SK-N-SH (cell line): Measurements from ENCODE around the gene TRAPPC3. TPM values are rescaled to one million over a fixed set of nuclear protein-coding genes. Genes with fewer than 3 reads are reported as not detected.
A peak's percentile ranks its signal among the peaks of the same experiment; 100 is the strongest.

Source experiments
- CTCF ChIA-PET: fragments of 300-600, 350-600 bp; formaldehyde crosslinking; extraction: SDS; loops from one replicate; lab custom pipeline; 2021; lab: Yijun Ruan, JAX
- POLR2A ChIA-PET: fragments of 350-600 bp; sonication (Branson Sonifier 250); formaldehyde crosslinking; extraction: SDS; loops from one replicate; lab custom pipeline; 2020; ENCODE audit warnings: antibody characterized with exemption, inconsistent platforms; lab: Yijun Ruan, JAX
- DNase-seq: peaks from one replicate; pipeline ENCODE4 v3.0.0; 2012
- H2AFZ ChIP-seq: fragments of 200-600 bp; sonication (generic); 2 replicates; pipeline ENCODE4 v1.8.1; 2016; ENCODE audit warnings: antibody characterized with exemption, mild to moderate bottlenecking, low read depth
- H3F3A ChIP-seq: fragments of 200-600 bp; sonication (generic); replicated peaks from 2 replicates; pipeline ENCODE3; 2016; ENCODE audit warnings: antibody characterized with exemption, mild to moderate bottlenecking; ENCODE audit not compliant: insufficient read depth
- H3K27ac ChIP-seq, 2 experiments: fragments of 200-500 bp in 1 of 2; fragments of 200-600 bp in 1 of 2; sonication (Bioruptor generic) in 1 of 2; sonication (generic), shearing (Covaris generic) in 1 of 2; 2 replicates each; pipeline versions ENCODE4 v1.5.1 to v1.6.1; 2014 to 2016; ENCODE audit warnings: low read depth in 2 of 2, inconsistent platforms in 1 of 2, low read length in 1 of 2, mild to moderate bottlenecking in 1 of 2, mixed read lengths in 1 of 2
- H3K27me3 ChIP-seq: fragments of 200-600 bp; sonication (generic), shearing (Covaris generic); 2 replicates; pipeline ENCODE4 v1.6.1; 2016; ENCODE audit warnings: mixed run types; ENCODE audit not compliant: insufficient read depth
- H3K36me3 ChIP-seq, 2 experiments: fragments of 200-500 bp in 1 of 2; fragments of 200-600 bp in 1 of 2; sonication (Bioruptor generic) in 1 of 2; sonication (generic) in 1 of 2; replicated peaks in 1 of 2; 2 replicates each; pipeline versions ENCODE3 to v1.5.1; 2014 to 2016; ENCODE audit warnings: low read length in 1 of 2, mild to moderate bottlenecking in 1 of 2; ENCODE audit not compliant: insufficient read depth in 2 of 2, control insufficient read depth in 1 of 2
- H3K4me1 ChIP-seq, 2 experiments: fragments of 200-500 bp in 1 of 2; fragments of 200-600 bp in 1 of 2; sonication (Bioruptor generic) in 1 of 2; sonication (generic), shearing (Covaris generic) in 1 of 2; 2 replicates each; pipeline versions ENCODE4 v1.5.1 to v1.6.1; 2014 to 2016; ENCODE audit warnings: low read depth in 1 of 2, low read length in 1 of 2, mixed run types in 1 of 2; ENCODE audit not compliant: insufficient read depth in 2 of 2, control insufficient read depth in 1 of 2
- H3K4me2 ChIP-seq: fragments of 200-600 bp; sonication (generic), shearing (Covaris generic); 2 replicates; pipeline ENCODE4 v1.6.1; 2017; ENCODE audit warnings: mixed run types
- H3K4me3 ChIP-seq, 2 experiments: fragments of 200-500 bp in 1 of 2; fragments of 200-600 bp in 1 of 2; sonication (Bioruptor generic) in 1 of 2; sonication (generic), shearing (Covaris generic) in 1 of 2; 2 replicates each; pipeline versions ENCODE4 v1.5.1 to v1.8.1; 2014 to 2016; ENCODE audit warnings: low read depth in 2 of 2, inconsistent platforms in 1 of 2, low read length in 1 of 2, mild to moderate bottlenecking in 1 of 2, mixed read lengths in 1 of 2, moderate library complexity in 1 of 2
- H3K79me2 ChIP-seq: fragments of 200-600 bp; sonication (generic); 2 replicates; pipeline ENCODE4 v1.8.1; 2017; ENCODE audit warnings: mild to moderate bottlenecking; ENCODE audit not compliant: insufficient read depth
- H3K9ac ChIP-seq: fragments of 200-600 bp; sonication (generic); 2 replicates; pipeline ENCODE4 v1.6.1; 2017; ENCODE audit warnings: mixed run types
- H3K9me2 ChIP-seq: fragments of 200-600 bp; sonication (generic); 2 replicates; pipeline ENCODE4 v1.6.1; 2017; ENCODE audit warnings: mixed run types
- H3K9me3 ChIP-seq: fragments of 200-600 bp; sonication (generic); 2 replicates; pipeline ENCODE4 v1.6.1; 2017; ENCODE audit warnings: mixed run types, mild to moderate bottlenecking, moderate library complexity
- H4K20me1 ChIP-seq: fragments of 200-600 bp; sonication (generic); 2 replicates; pipeline ENCODE4 v1.6.1; 2017; ENCODE audit warnings: mild to moderate bottlenecking, mixed run types; ENCODE audit not compliant: insufficient read depth
- ELF1 ChIP-seq: IDR thresholded peaks from 2 replicates; pipeline ENCODE4 v1.4.0; 2012
- EP300 ChIP-seq, 2 experiments: IDR thresholded peaks; 2 replicates each; pipeline versions ENCODE4 v1.4.0 to v1.6.1; 2012; ENCODE audit warnings: borderline replicate concordance in 1 of 2, low read depth in 1 of 2, low read length in 1 of 2
- EZH2phosphoT487 ChIP-seq: fragments of 200-600 bp; sonication (generic); IDR thresholded peaks from 2 replicates; pipeline ENCODE4 v1.6.1; 2017; ENCODE audit warnings: low read depth, mixed run types, mild to moderate bottlenecking, antibody characterized with exemption, moderate library complexity, borderline replicate concordance
- FOSL2 ChIP-seq: IDR thresholded peaks from 2 replicates; pipeline ENCODE4 v1.4.0; 2012; ENCODE audit warnings: low read depth, mild to moderate bottlenecking, moderate library complexity, borderline replicate concordance
- FOXJ3 ChIP-seq: sonication (generic); formaldehyde crosslinking; IDR thresholded peaks from 2 replicates; pipeline ENCODE4 v1.5.1; 2020; ENCODE audit warnings: mild to moderate bottlenecking, missing genetic modification reagents
- JUND ChIP-seq: IDR thresholded peaks from 2 replicates; pipeline ENCODE4 v1.4.0; 2012
- MXI1 ChIP-seq: IDR thresholded peaks from 2 replicates; pipeline ENCODE4 v1.6.1; 2012; ENCODE audit warnings: mild to moderate bottlenecking, low read depth, low read length, improper control_type of control experiment
- NFIC ChIP-seq: IDR thresholded peaks from 2 replicates; pipeline ENCODE4 v1.4.0; 2012; ENCODE audit warnings: borderline replicate concordance
- NRF1 ChIP-seq: IDR thresholded peaks from 2 replicates; pipeline ENCODE4 v1.6.1; 2012; ENCODE audit warnings: low read depth, mild to moderate bottlenecking, low read length
- PBX3 ChIP-seq: IDR thresholded peaks from 2 replicates; pipeline ENCODE4; 2012
- RAD21 ChIP-seq: IDR thresholded peaks from 2 replicates; pipeline ENCODE4 v1.6.1; 2012; ENCODE audit warnings: mild to moderate bottlenecking, low read length
- REST ChIP-seq: IDR thresholded peaks from 2 replicates; pipeline ENCODE4 v1.6.1; 2012; ENCODE audit warnings: mild to moderate bottlenecking, low read depth, low read length, moderate library complexity
- RXRA ChIP-seq: IDR thresholded peaks from 2 replicates; pipeline ENCODE4 v1.4.0; 2012; ENCODE audit warnings: low read depth, mild to moderate bottlenecking, borderline replicate concordance
- SIN3A ChIP-seq: IDR thresholded peaks from 2 replicates; pipeline ENCODE4 v1.6.1; 2012; ENCODE audit warnings: low read depth, mild to moderate bottlenecking, low read length, moderate library complexity, borderline replicate concordance
- TAF1 ChIP-seq: IDR thresholded peaks from 2 replicates; pipeline ENCODE4 v1.6.1; 2012; ENCODE audit warnings: low read depth, mild to moderate bottlenecking, low read length, moderate library complexity, borderline replicate concordance
- TCF12 ChIP-seq: IDR thresholded peaks from 2 replicates; pipeline ENCODE4 v1.4.0; 2012
- USF1 ChIP-seq: IDR thresholded peaks from 2 replicates; pipeline ENCODE4 v1.4.0; 2012; ENCODE audit warnings: low read depth, borderline replicate concordance
- USF2 ChIP-seq: fragments of 150-350 bp; IDR thresholded peaks from 2 replicates; pipeline ENCODE4 v1.6.1; 2017; ENCODE audit warnings: antibody characterized with exemption, low read length, low read depth, borderline replicate concordance
- YY1 ChIP-seq: IDR thresholded peaks from 2 replicates; pipeline ENCODE4 v1.4.0; 2012; ENCODE audit warnings: low read depth, mild to moderate bottlenecking
- WGBS: methylation state at CpG from one replicate; pipeline ENCODE4 v1.1.6; 2017; ENCODE audit warnings: low lambda C conversion rate; 5-methylcytosine and 5-hydroxymethylcytosine counted together
- polyA plus RNA-seq, 3 experiments: library from polyadenylated mRNA; depleted of rRNA; stranded (reverse); fragments of >200 nt; gene quantifications; 2 replicates each; pipeline ENCODE4 v1.2.3, GENCODE V29; 2012
- TF ChIP-seq, protein P1 (sequence below): fragments of 150-350 bp; IDR thresholded peaks from 2 replicates; pipeline ENCODE4 v1.6.1; 2016; ENCODE audit warnings: mild to moderate bottlenecking, low read depth, low read length

The TRAPPC3 gene
- polyA plus RNA-seq, 1 of the 3 experiments (the other 2 are of a cell fraction), result 149 TPM

- no peak overlapping the region for H3K4me3 ChIP-seq
- peak overlapping the region; percentile 67; the same call in 1 of the 2 replicates for H3K9ac ChIP-seq
- no peaks in the 10 kb centered on the region for H3K36me3 ChIP-seq
- peak overlapping the region; percentile 69; the same call in 1 of the 2 replicates for H3K4me2 ChIP-seq
- H2AFZ ChIP-seq, result peak overlapping the region; percentile 71; the same call in 1 of the 2 replicates
- peak overlapping the region in 1 of 2 experiments; percentile 54; a peak in 3 of 4 replicates for H3K27ac ChIP-seq
- no peaks in the 10 kb centered on the region for H3K79me2 ChIP-seq
- DNase-seq, result no peak
- CTCF ChIA-PET, result interaction anchor here (1.1 to 32.6 kb wide), 5 partner anchors 8 to 74 kb away, joined by 4 to 700 read pairs (median 6); partner anchors contain the start of gene TRAPPC3
- POLR2A ChIA-PET, result interaction anchor here (0.8 to 1.1 kb wide), 2 partner anchors 19 to 35 kb away, joined by 3 to 4 read pairs; partner anchors contain the start of gene TRAPPC3
- H3K9me3 ChIP-seq, result no peaks in the 10 kb centered on the region
- WGBS, result 70% methylated on average over 5 of the region's 5 CpGs
- no peaks in the 10 kb centered on the region for H3K27me3 ChIP-seq
- no peaks in the 10 kb centered on the region for H4K20me1 ChIP-seq
- H3K9me2 ChIP-seq, result no peaks in the 10 kb centered on the region
- H3K4me1 ChIP-seq, result peaks cover 13 to 28% of the 10 kb centered on the region in 2 experiments; a peak in 2 of 4 replicates
- H3F3A ChIP-seq, result peaks cover 9% of the 10 kb centered on the region
- no peak for TF ChIP-seq SIN3A
- no peak for TF ChIP-seq EP300 (IDR thresholded peaks at IDR 0.05; ENCODE audit: borderline replicate concordance in 1 of 2, low read depth in 1 of 2, low read length in 1 of 2)
- TF ChIP-seq TCF12, result no peak
- no peak for TF ChIP-seq MXI1
- no peak for TF ChIP-seq YY1
- no peak for TF ChIP-seq JUND
These were observed 34.9 kb downstream of the TRAPPC3 start for GRCh38 chr1:36114371-36114770.

- Histone ChIP-seq H3K4me3 (no peak overlapping the region), H3F3A (peaks cover 9% of the 10 kb centered on the region), H3K27ac (no peak overlapping the region; a peak in 1 of 4 replicates), H3K9me3 (no peaks in the 10 kb centered on the region), H3K4me1 (peaks cover 24 to 28% of the 10 kb centered on the region in 2 experiments; a peak in 3 of 4 replicates), H3K4me2 (no peak overlapping the region), H3K79me2 (no peaks in the 10 kb centered on the region), H3K9me2 (no peaks in the 10 kb centered on the region), H2AFZ (no peak overlapping the region), H4K20me1 (no peaks in the 10 kb centered on the region), H3K27me3 (no peaks in the 10 kb centered on the region), H3K36me3 (no peaks in the 10 kb centered on the region), H3K9ac (no peak overlapping the region)
- CTCF ChIA-PET, result interaction anchor here (1.0 to 32.6 kb wide), 5 partner anchors 9 to 22 kb away, joined by 3 to 700 read pairs (median 5); no protein-coding TSS in a partner anchor
- no peak for DNase-seq
- POLR2A ChIA-PET, result interaction anchor here (1.0 kb wide), 1 partner anchor 19 kb away, joined by 3 read pairs; no protein-coding TSS in a partner anchor
- 90% methylated on average over 9 of the region's 9 CpGs for WGBS
- TF ChIP-seq REST (no peak), NRF1 (no peak), FOSL2 (no peak), EZH2phosphoT487 (no peak), USF2 (no peak), NFIC (no peak), USF1 (no peak), RAD21 (no peak), PBX3 (no peak), TAF1 (no peak), ELF1 (no peak), RXRA (no peak), EP300 (IDR thresholded peaks at IDR 0.05; ENCODE audit: borderline replicate concordance in 1 of 2, low read depth in 1 of 2, low read length in 1 of 2) (no peak), FOXJ3 (no peak)
- TF ChIP-seq, protein P1, sequence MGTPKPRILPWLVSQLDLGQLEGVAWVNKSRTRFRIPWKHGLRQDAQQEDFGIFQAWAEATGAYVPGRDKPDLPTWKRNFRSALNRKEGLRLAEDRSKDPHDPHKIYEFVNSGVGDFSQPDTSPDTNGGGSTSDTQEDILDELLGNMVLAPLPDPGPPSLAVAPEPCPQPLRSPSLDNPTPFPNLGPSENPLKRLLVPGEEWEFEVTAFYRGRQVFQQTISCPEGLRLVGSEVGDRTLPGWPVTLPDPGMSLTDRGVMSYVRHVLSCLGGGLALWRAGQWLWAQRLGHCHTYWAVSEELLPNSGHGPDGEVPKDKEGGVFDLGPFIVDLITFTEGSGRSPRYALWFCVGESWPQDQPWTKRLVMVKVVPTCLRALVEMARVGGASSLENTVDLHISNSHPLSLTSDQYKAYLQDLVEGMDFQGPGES, result no peak
These were observed 36.5 kb downstream of the TRAPPC3 start for GRCh38 chr1:36112823-36113222.
